Panc1 (cell line): ENCODE measurements around the gene CSF2RB.

Experiments used
- TCF7L2 ChIP-seq: IDR thresholded peaks from 2 replicates; pipeline ENCODE4 v1.6.1; 2011; ENCODE audit warnings: mild to moderate bottlenecking, low read depth, low read length, inconsistent platforms
- TF ChIP-seq, protein P1 (sequence below): fragments of 450-650 bp; IDR thresholded peaks from 2 replicates; pipeline ENCODE4 v1.5.1; 2017; ENCODE audit warnings: mild to moderate bottlenecking

DNA sequence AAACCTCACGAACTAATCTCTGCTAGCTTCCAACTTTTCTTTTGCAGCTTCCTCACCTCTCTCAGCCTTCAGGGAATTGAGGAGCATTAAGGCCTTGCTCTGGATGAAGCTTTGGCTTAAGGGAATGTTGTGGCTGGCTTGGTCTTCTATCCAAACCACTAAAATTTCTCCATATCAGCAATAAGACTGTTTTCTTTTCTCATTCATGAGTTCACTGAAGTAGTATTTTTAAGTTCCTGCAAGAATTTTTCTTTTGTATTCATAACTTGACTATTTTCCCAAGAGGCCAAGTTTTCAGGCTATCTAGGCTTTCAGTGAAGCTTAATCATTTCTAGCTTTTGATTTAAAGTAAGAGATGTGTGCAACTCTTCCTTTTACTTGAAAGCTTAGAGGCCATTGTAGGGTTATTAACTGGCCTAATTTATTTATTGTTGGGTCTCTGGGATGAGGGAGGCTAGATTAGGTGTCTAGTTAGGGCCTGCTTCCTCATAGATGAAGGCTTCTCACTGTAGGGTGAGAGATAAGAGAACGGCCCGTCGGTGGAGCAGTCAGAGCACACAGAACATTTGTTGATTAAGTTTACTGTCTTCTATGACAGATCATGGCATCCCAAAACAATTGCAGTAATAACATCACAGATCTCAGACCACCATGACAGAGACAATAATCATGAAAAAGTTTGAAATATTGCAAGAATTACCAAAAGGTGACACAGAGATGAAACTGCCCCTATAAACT is 33.2 kb downstream of the CSF2RB start:
- TF ChIP-seq, protein P1, sequence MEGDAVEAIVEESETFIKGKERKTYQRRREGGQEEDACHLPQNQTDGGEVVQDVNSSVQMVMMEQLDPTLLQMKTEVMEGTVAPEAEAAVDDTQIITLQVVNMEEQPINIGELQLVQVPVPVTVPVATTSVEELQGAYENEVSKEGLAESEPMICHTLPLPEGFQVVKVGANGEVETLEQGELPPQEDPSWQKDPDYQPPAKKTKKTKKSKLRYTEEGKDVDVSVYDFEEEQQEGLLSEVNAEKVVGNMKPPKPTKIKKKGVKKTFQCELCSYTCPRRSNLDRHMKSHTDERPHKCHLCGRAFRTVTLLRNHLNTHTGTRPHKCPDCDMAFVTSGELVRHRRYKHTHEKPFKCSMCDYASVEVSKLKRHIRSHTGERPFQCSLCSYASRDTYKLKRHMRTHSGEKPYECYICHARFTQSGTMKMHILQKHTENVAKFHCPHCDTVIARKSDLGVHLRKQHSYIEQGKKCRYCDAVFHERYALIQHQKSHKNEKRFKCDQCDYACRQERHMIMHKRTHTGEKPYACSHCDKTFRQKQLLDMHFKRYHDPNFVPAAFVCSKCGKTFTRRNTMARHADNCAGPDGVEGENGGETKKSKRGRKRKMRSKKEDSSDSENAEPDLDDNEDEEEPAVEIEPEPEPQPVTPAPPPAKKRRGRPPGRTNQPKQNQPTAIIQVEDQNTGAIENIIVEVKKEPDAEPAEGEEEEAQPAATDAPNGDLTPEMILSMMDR = peak; percentile 31
- TF ChIP-seq TCF7L2 = no peak
